ENCODE results near the gene SLC25A18.
"Not testable (repeated sequence)": the region's sequence is repeated elsewhere in the genome, so short reads cannot be mapped to it uniquely, and the experiment has no call there.

The SLC25A18 gene

DNA sequence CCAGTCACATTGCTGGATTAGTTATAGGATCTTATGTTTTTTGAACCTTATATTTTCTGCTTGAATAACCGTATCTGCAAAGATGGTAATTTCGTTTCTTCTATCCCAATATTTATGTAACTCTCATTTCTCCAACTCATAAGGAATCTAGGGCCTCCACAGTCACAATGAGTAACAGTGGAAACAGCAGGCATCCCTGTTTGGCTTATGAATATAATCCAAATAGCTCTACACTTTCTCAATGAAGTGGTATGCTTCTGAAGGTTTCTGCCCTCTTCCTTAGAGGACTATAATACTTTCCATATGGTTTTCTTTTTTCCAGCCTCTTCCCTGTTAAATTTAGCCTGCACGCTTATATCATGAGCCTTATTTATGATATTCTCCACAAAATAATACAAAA is 48.8 kb downstream of the SLC25A18 start:
- no peak for DNase-seq

DNA sequence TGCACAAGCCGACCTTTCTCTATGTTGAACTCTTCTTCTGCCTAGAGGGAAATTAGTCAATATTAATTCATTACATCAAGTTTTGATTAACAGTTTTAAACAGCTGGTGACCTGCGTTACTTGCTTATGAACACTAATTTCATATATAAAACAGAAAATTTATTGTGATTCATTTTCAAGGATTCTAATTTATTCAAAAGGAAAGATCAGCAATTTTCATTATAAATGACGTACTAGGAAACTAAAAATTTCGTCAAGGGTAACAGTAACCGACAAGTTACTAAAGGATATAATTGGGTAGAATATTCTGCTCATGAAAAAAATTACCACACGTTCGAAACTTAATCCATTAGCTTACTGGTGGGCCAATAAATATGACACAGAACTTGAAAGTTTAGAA is 50.0 kb downstream of the SLC25A18 start:
- DNase-seq: no peak

DNA sequence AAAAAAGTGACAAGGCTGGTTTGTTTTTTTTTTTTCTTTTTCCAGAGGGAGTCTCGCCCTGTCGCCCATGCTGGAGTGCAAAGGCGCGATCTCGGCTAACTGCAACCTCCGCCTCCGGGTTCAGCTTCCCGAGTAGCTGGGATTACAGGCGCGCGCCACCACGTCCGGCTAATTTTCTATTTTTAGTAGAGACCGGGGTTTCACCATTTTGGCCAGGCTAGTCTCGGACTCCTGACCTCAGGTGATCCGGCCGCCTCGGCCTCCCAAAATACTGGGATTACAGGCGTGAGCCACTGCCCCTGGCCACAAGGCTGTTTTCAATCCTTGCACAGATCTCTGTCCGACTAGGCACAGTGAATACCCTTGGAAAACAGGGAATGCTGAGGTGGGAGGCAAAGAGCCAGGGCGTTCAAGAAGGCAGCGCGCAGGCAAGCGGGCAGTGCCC is 64.7 kb downstream of the SLC25A18 start:
- DNase-seq: no peak

DNA sequence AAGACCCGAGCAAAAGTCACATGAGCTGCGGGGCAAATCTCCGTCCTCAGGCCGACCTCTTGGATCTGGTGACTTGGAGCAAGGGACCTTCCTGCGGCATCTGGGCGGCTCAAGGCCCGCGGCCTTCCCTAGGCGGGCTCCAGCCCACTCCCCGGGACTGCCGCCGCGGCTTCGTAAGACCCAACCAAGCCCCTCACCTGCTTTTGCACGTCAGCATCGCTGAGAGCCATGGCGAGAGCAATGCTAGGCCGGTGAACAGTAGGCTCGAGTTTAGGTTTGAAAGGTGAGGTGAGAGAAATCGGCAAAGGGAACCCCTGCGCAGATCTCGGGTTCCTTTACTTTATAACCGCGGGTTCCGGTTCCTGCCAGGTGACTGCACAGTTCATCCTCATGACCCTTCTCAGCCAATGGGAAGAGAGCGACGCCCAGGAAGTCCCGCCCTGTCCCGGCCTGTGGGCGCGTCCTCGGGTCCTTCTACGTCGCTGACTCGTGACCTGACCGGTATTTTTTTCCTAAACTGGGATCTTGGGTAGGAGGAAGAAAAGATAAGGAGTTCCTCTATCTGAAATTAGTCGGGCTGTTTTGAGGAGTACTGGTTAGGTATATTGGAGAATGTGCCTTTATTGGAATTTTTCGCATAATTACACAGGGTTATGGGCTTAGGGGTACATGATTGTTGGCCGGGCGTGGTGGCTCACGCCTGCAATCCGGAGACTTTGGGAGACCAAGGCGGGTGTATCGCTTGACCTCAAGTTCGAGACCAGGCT is 65.3 kb downstream of the SLC25A18 start, which contains the start of gene ATP6V1E1:
Gene ATP6V1E1 (minus strand): TSS at position 344 of the 767 bp plus-strand sequence. CDS start 114 bp downstream, at position 230.
- peak; percentile 96 for DNase-seq

DNA sequence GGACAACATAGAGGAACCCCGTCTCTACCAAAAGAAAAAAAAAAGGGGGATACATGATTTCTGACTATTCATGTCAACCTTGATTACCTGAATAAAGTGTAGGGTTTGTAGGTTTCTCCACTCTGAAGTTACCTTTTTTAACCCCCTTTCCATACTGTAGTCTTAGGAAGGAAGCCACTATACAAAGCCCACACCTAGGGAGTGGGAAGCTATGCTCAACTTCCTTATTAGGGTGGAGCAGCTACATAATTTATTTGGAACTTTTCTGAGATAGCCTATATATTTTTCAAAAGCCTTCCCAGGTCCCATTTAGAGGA is 65.8 kb downstream of the SLC25A18 start:
- DNase-seq: no peak

DNA sequence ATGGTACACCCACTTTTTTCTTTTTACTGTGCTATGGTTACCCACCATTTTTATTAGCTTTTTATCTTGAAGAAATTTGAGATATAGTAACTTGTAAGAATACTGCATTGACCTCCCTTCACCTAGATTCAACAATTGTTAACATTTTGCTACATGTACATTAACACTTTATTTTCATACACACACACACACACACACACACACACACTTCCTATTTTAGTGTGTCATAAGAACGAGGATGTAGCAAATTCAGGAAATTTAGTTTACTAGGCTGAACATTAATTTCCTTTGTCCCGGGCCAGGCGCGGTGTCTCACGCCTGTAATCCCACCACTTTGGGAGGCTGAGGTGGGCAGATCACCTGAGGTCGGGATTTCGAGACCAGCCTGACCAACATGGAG is 66.3 kb downstream of the SLC25A18 start:
- no peak for DNase-seq

DNA sequence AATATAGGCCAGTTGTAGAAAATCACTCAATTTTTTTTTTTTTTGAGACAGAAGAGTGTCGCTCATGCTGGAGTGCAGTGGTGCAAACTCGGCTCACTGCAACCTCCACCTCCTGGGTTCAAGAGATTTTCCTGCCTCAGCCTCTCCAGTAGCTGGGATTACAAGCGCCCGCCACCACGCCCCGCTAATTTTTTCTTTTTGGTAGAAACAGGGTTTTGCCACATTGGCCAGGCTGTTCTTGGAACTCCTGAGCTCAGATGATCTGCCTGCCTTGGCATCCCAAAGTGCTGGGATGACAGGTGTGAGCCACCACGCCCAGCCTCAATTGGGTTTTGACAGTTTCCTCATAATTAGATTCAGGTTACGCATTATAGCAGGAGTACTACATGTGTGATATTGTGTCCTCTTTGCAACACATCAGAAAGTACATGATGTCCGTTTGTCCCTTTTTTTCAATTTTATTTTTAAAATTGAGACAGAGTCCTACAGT is 67.8 kb downstream of the SLC25A18 start:
- no peak for DNase-seq

DNA sequence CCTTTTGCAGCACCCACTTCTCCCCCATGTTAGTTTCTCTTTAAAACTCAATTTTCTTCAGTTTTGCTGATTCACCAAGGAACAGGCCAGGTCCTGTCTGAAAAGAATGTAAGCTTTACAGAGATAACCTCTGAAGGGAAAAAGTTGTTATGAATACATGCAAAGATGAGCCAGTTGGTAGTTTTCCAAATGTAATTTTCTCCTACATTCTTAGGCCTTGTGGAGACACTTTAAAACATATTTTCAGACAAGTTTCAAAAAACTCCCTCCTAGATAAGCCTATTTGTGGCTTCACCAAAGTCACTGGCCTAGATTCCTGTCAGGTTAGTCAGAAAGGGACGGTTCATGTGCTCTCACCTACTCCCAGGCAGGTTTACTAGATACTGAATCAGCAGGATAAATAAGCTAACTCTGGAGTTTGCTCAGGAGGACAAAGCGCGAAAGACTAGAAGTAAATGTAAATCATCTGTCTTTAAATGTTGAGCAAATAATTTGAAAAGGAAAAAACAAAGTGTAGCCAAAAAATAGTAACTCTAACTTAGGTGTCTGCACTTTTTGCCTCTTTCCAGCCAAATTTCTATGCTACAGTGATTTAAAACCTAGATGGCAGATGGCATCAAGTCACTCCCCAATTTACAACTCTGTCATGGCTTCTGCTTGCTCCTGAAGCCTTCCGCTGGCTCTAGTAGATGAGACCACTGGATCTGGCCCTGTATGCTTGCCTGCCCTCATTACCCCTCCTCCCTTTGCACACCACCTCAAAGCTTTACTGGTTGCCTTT is 70.1 kb downstream of the SLC25A18 start:
- peak; percentile 97 for DNase-seq

DNA sequence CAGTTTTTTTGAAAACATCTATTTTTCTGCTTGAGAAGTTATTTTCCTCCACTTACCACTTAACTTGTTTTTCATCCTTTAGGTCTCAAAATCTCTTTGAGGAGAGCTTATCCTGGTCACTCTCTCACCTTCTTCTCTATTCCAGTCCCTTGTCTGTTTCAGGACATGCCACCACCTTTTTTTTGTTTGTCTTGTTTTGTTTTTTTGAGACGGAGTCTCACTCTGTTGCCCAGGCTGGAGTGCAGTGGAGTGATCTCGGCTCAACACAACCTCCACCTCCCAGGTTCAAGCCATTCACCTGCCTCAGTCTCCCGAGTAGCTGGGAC is 70.7 kb downstream of the SLC25A18 start:
- no peak for DNase-seq

DNA sequence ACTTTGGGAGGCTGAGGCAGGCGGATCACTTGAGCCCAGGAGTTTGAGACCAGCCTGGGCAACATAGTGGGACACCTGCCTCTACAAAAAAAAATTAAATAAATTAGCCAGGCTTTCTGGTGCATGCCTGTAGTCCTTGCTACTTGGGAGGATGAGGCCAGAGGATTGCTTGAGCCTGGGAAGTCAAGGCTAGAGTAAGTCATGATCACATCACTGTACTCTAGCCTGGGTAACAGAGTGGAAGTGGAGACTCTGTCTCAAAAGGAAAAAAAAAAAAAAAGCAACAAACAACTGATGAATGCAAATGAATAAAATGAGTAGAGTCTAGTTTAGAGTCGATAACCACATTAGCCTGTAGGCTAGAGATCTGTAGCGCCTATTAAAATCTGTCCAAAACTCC is 71.4 kb downstream of the SLC25A18 start:
- DNase-seq: peak; percentile 8

DNA sequence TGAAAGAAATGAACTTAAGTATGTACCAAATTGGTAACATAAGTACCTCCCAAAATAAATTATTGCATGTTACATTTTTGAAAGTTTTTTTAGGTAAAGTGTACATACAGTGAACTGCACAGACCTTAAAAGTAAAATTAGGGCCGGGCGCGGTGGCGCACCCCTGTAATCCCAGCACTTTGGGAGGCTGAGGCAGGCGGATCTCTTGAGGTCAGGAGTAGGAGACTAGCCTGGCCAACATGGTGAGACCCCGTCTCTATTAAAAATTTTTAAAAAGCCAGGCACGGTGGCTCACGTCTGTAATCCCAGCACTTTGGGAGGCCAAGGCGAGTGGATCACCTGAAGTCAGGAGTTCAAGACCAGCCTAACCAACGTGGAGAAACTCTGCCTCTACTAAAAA is 73.6 kb downstream of the SLC25A18 start:
- DNase-seq: not testable (repeated sequence)

DNA sequence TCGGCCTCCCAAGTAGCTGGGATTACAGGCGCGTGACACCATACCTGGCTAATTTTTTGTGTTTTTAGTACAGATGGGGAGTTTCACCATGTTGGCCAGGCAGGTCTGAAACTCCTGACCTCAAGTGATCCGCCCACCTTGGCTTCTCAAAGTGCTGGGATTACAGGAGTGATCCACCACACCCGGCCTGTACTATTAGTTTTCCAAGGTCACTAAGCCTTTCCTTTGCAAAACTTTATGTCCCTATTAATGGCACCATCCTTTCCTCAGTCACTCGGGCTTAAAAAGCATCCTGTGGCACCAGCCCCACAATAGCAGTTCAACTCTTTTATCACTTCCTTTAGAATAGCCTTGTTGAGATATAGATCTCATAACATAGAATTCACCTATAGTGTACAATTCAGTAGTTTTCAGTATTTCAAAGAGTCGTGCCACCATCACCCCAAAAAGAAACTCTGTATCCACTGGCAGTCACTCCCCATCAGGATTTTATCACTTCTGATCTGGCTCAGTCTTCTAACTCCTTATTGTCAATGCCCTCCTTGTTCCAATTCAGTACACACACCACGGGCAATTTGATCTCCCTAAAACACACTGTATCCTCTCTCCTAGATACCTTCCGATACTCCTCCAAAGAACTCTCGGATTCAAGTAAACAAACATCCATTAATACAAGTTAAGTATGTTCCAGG is 74.3 kb downstream of the SLC25A18 start:
- DNase-seq: no peak

DNA sequence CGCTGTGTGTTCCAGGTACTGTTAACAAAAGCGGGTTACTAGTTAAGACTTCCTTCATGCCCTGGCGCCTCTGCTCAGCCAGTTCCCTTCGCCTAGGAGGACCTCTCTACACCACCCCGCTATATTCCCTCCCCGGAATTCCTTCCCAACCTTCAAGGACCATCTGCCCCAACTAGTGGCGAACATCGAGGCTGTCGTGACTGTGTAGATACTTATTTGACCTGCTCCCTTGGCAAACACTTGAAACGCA is 74.8 kb downstream of the SLC25A18 start:
- peak; percentile 62 for DNase-seq

DNA sequence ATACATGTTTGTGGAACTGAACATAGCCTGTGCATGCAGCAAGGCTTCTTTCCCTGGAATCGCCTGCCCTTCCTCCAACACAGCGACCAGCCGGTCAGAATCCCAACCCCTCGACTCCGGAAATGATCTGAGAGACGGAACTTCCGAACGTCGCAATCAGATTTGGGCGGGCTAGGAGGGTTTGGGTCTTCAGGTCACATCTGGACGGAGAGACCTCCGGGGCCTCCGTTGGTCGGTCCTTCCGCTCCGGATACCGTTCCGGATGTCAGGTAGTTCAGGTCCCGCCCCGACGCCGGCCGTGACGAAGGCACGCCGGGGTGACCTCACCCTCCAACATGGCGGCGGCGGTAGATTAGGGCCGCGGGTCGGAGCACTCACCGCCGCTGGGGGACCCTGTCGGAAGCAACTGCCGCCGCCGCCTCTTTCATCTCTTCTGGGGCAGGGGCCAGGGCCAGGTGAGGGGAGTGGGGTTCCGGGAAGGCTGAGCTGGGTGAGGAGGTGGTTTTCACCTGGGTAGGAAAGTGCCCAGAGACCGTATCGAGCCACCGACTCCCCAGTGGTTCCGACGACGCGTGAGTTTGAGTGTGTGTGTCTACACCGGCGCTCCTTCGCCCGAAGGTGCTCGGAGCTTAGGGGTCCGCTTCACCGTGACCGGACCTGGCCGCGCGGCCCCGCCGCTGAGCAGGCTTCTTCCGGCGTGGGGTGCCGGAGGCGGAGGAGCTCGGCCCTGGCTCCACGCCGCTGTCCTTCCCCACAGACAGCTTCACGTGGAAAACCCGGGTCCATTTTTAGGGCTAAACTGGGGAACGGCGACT is 75.3 kb downstream of the SLC25A18 start, which contains the start of gene BCL2L13:
Gene BCL2L13 (plus strand): TSS at position 326 of the 815 bp plus-strand sequence. CDS start 16,955 bp downstream, outside the sequence.
- DNase-seq: peak; percentile 77

DNA sequence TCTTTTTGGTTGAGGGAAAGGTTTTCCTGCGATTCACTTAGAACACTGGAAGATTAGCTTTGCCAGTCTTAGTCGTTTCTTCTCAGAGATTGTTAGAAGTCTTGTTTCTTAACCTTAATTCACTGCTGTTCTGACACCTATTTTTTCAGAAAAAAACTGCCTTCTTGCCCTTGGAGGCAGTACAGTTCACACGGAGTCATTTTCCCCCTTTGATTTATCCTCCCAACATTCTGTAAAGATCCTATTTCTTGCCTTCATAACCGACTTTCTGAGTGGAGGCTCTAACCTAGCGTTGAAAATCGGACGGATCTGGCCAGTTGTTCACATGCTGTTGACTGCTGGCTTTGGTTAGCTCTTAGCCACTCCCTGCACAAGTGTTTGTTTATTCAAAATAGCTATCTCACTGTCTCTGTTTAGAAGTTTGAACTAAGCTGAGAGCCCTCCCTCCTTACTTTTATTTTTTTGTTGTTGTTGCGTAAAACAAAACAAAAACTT is 76.0 kb downstream of the SLC25A18 start:
- peak; percentile 63 for DNase-seq
